SK-N-SH treated with all-trans-retinoic acid at 6 μM for 48 hours (cell line): ENCODE data around the gene TRMT10A.

ENCODE experiments used
- PPARA ChIP-seq: fragments of 250-450 bp; sonication (Bioruptor Pico); IDR thresholded peaks from 2 replicates; pipeline ENCODE4 v1.5.0; 2020; ENCODE audit warnings: mild to moderate bottlenecking, borderline replicate concordance
- RARB ChIP-seq: fragments of 250-450 bp; sonication (Bioruptor Pico); IDR thresholded peaks from 2 replicates; pipeline ENCODE4 v1.8.0; 2021; ENCODE audit warnings: mild to moderate bottlenecking, moderate library complexity
- ZNF565 ChIP-seq: fragments of 450-650 bp; formaldehyde crosslinking; conservative IDR thresholded peaks from 2 replicates; pipeline ENCODE4 v1.5.0; 2020; ENCODE audit warnings: low read depth, mild to moderate bottlenecking, moderate library complexity
- TF ChIP-seq, protein P1 (sequence below): fragments of 250-450 bp; sonication (Bioruptor Pico); IDR thresholded peaks from 2 replicates; pipeline ENCODE4 v1.5.1; 2021; ENCODE audit warnings: mild to moderate bottlenecking, moderate library complexity
- TF ChIP-seq, protein P2 (sequence below): fragments of 250-450 bp; sonication (Bioruptor Pico); IDR thresholded peaks from 2 replicates; pipeline ENCODE4 v1.5.1; 2020; ENCODE audit warnings: low read depth, mild to moderate bottlenecking, moderate library complexity
- TF ChIP-seq, protein P3 (sequence below): fragments of 250-450 bp; sonication (Bioruptor Pico); IDR thresholded peaks from 2 replicates; pipeline ENCODE4 v1.8.0; 2020; ENCODE audit warnings: mild to moderate bottlenecking, moderate library complexity, borderline replicate concordance

DNA sequence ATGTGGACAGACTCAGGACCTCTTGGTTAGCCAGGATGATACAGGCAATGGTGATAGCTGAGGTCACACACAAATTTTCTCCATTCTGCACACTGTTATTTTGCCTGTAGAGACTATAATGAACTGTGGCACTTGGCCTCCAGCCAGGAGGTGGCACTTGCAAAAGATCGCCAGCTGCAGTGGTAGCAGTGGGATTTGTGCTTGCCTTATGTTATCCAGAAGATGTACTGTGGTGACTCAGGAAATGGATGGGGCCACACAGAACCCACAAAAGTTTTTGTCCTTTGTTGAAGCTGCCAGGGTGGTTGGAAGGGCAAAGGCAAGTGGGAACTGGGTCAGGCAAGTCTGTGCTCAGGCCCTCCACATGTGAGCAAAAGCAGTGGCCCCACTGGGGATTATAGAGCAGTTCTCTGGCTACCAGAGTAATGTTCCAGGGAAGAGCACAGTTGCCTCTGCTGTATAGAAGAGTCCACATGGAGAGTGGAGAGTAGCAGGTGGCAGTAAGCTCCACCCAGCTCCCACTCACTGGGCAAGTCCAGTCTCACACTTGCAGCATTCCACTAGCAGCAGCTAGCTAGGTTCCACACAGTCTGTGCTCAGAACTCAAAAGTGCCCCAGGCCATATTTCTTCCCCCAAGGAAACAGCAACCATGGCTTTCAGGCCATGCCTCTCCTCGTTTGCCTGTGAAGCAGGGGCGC lies 58.9 kb downstream of the TRMT10A start:
- TF ChIP-seq PPARA (CRISPR knock-in tag) (no peak), ZNF565 (CRISPR knock-in tag) (no peak), RARB (no peak)
- TF ChIP-seq, protein P1, sequence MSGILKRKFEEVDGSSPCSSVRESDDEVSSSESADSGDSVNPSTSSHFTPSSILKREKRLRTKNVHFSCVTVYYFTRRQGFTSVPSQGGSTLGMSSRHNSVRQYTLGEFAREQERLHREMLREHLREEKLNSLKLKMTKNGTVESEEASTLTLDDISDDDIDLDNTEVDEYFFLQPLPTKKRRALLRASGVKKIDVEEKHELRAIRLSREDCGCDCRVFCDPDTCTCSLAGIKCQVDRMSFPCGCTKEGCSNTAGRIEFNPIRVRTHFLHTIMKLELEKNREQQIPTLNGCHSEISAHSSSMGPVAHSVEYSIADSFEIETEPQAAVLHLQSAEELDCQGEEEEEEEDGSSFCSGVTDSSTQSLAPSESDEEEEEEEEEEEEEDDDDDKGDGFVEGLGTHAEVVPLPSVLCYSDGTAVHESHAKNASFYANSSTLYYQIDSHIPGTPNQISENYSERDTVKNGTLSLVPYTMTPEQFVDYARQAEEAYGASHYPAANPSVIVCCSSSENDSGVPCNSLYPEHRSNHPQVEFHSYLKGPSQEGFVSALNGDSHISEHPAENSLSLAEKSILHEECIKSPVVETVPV (CRISPR knock-in tag): no peak
- TF ChIP-seq, protein P2, sequence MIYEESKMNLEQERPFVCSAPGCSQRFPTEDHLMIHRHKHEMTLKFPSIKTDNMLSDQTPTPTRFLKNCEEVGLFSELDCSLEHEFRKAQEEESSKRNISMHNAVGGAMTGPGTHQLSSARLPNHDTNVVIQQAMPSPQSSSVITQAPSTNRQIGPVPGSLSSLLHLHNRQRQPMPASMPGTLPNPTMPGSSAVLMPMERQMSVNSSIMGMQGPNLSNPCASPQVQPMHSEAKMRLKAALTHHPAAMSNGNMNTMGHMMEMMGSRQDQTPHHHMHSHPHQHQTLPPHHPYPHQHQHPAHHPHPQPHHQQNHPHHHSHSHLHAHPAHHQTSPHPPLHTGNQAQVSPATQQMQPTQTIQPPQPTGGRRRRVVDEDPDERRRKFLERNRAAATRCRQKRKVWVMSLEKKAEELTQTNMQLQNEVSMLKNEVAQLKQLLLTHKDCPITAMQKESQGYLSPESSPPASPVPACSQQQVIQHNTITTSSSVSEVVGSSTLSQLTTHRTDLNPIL (CRISPR knock-in tag): no peak
- TF ChIP-seq, protein P3, sequence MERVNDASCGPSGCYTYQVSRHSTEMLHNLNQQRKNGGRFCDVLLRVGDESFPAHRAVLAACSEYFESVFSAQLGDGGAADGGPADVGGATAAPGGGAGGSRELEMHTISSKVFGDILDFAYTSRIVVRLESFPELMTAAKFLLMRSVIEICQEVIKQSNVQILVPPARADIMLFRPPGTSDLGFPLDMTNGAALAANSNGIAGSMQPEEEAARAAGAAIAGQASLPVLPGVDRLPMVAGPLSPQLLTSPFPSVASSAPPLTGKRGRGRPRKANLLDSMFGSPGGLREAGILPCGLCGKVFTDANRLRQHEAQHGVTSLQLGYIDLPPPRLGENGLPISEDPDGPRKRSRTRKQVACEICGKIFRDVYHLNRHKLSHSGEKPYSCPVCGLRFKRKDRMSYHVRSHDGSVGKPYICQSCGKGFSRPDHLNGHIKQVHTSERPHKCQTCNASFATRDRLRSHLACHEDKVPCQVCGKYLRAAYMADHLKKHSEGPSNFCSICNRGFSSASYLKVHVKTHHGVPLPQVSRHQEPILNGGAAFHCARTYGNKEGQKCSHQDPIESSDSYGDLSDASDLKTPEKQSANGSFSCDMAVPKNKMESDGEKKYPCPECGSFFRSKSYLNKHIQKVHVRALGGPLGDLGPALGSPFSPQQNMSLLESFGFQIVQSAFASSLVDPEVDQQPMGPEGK (CRISPR knock-in tag): no peak
